ENCODE measurements around the gene SPEF1. TPM values are rescaled to one million over a fixed set of nuclear protein-coding genes. Genes with fewer than 3 reads are reported as not detected.

SPEF1 gene
- total and polyA plus RNA-seq, 10 of the 15 experiments (the other 5 are each of a cell fraction or from before 2014, with no cell fraction given): 0.12 TPM; not detected in 9

- Histone ChIP-seq H3K27ac (ENCODE audit: control insufficient read depth, insufficient read depth) (peak overlapping the region; percentile 50), H3K9ac (ENCODE audit: control insufficient read depth, insufficient read depth, low read length) (peak overlapping the region; percentile 74), H4K20me1 (ENCODE audit: control insufficient read depth, insufficient read depth) (no peaks in the 10 kb centered on the region), H3K4me1 (ENCODE audit: control insufficient read depth, insufficient read depth, low read length) (peaks cover 17% of the 10 kb centered on the region), H3K4me2 (ENCODE audit: control insufficient read depth, insufficient read depth) (peak overlapping the region; percentile 72), H3K36me3 (ENCODE audit: control insufficient read depth in 2 of 2, insufficient read depth in 2 of 2, low read length in 1 of 2) (no peaks in the 10 kb centered on the region), H3K27me3 (replicated peaks in 1 of 2; ENCODE audit: control insufficient read depth in 2 of 2, insufficient read depth in 2 of 2, low read length in 1 of 2) (no peaks in the 10 kb centered on the region), H3K4me3 (peak overlapping the region; percentile 82), H3K79me2 (ENCODE audit: control insufficient read depth, insufficient read depth, low read length) (peaks cover 14% of the 10 kb centered on the region), H3K9me3 (replicated peaks; ENCODE audit: control insufficient read depth, insufficient read depth, low read length) (no peaks in the 10 kb centered on the region), H2AFZ (ENCODE audit: control insufficient read depth, low read depth, low read length) (peak overlapping the region; percentile 55)
- ChIA-PET CTCF (interaction anchor here (1.1 to 4.8 kb wide), 8 partner anchors 18 to 299 kb away, joined by 4 to 85 read pairs (median 10); partner anchors contain the start of genes ADISSP and AP5S1), RAD21 (ENCODE audit: unreplicated experiment) (interaction anchor here (1.0 to 5.2 kb wide), 12 partner anchors 9 to 299 kb away, joined by 3 to 31 read pairs (median 4); partner anchors contain the start of genes AP5S1 and CDC25B), SMC1A (ENCODE audit: uncharacterized antibody, unreplicated experiment) (interaction anchor here (0.8 to 4.6 kb wide), 5 partner anchors 9 to 299 kb away, joined by 3 to 43 read pairs (median 4); partner anchors contain the start of gene AP5S1), POLR2A (interaction anchor here (1.0 to 2.4 kb wide), 3 partner anchors 14 to 58 kb away, joined by 3 to 12 read pairs (median 5); partner anchors contain the start of gene AP5S1)
- in situ Hi-C loops (cut with MboI): no loop called here
- ATAC-seq (peak; percentile 10; the same call in 2 of the 3 replicates), FAIRE-seq (no peak), DNase-seq (ENCODE audit: low read depth, low spot score) (no peak)
- peak; percentile 57; the same call in 1 of the 2 replicates for TF ChIP-seq POLR2A (IDR thresholded peaks at IDR 0.05; ENCODE audit: low read depth, low read length)
- peak; percentile 54; the same call in 1 of the 2 replicates for TF ChIP-seq LARP7 (IDR thresholded peaks at IDR 0.05)
- 0 out of 2 replicates have a peak, but pooled peaks have one; percentile 23 for TF ChIP-seq RB1 (IDR thresholded peaks at IDR 0.05; ENCODE audit: borderline replicate concordance)
- no peak for TF ChIP-seq FOS (IDR thresholded peaks at IDR 0.05; ENCODE audit: borderline replicate concordance, extremely low read depth, insufficient read length)
- TF ChIP-seq HDGF (IDR thresholded peaks at IDR 0.05): 0 out of 2 replicates have a peak, but pooled peaks have one; percentile 33
- 9% methylated on average over 33 of the region's 35 CpGs for WGBS (ENCODE audit: insufficient coverage, insufficient replicate concordance, low lambda C conversion rate, missing lambda C conversion rate)
- intact Hi-C loops (cut with micrococcal nuclease; ENCODE audit: unreplicated experiment): loop anchor here (2.0 to 10.0 kb wide), 3 partner anchors 69 to 296 kb away; partner anchors contain the start of gene RNF24
- BruUV-seq (replicated peaks): no TSS peak
These were observed 4.9 kb upstream of the SPEF1 start for GRCh38 chr20:3786126-3786484.
